KMS-11 (cell line): ENCODE measurements around the gene TLR4.

Source experiments
- H2AFZ ChIP-seq: fragments of 200-600 bp; sonication (generic); 2 replicates; pipeline ENCODE4 v1.6.1; 2016; ENCODE audit warnings: antibody characterized with exemption, mixed run types, low read depth
- H3K27ac ChIP-seq: fragments of 200-600 bp; sonication (generic); 2 replicates; pipeline ENCODE4 v1.6.1; 2016; ENCODE audit warnings: mild to moderate bottlenecking, mixed run types
- H3K27me3 ChIP-seq: fragments of 200-600 bp; sonication (generic); 2 replicates; pipeline ENCODE4 v1.6.1; 2017; ENCODE audit warnings: mild to moderate bottlenecking, low read depth, mixed run types, moderate library complexity; ENCODE audit not compliant: insufficient read depth
- H3K36me3 ChIP-seq: fragments of 200-600 bp; sonication (generic); 2 replicates; pipeline ENCODE4 v1.6.1; 2017; ENCODE audit warnings: mild to moderate bottlenecking, mixed run types; ENCODE audit not compliant: insufficient read depth
- H3K4me1 ChIP-seq: fragments of 200-600 bp; sonication (generic); 2 replicates; pipeline ENCODE4 v1.6.1; 2016; ENCODE audit warnings: mild to moderate bottlenecking, low read depth, mixed run types; ENCODE audit not compliant: poor library complexity, severe bottlenecking
- H3K4me2 ChIP-seq: fragments of 200-600 bp; sonication (generic); 2 replicates; pipeline ENCODE4 v1.7.0; 2016; ENCODE audit warnings: mild to moderate bottlenecking, mixed run types
- H3K4me3 ChIP-seq: fragments of 200-600 bp; sonication (generic); IDR thresholded peaks from 2 replicates; pipeline ENCODE4 v1.6.1; 2017; ENCODE audit warnings: low read depth, low read length, mixed read lengths; ENCODE audit not compliant: insufficient read depth
- H3K79me2 ChIP-seq: fragments of 200-600 bp; sonication (generic); 2 replicates; pipeline ENCODE4 v1.6.1; 2016; ENCODE audit warnings: low read depth, mixed run types; ENCODE audit not compliant: insufficient read depth
- H3K9ac ChIP-seq: fragments of 200-600 bp; sonication (generic); 2 replicates; pipeline ENCODE4 v1.6.1; 2016; ENCODE audit warnings: mild to moderate bottlenecking, mixed run types
- H4K20me1 ChIP-seq: fragments of 200-600 bp; sonication (generic); 2 replicates; pipeline ENCODE4 v1.6.1; 2016; ENCODE audit warnings: mild to moderate bottlenecking, mixed run types; ENCODE audit not compliant: insufficient read depth
- TF ChIP-seq, protein P1 (sequence below): fragments of 200-600 bp; sonication (generic); conservative IDR thresholded peaks from 2 replicates; pipeline ENCODE4 v1.6.1; 2017; ENCODE audit warnings: low read depth, mild to moderate bottlenecking, antibody characterized with exemption, low read length, moderate library complexity, mixed read lengths

Gene TLR4

DNA sequence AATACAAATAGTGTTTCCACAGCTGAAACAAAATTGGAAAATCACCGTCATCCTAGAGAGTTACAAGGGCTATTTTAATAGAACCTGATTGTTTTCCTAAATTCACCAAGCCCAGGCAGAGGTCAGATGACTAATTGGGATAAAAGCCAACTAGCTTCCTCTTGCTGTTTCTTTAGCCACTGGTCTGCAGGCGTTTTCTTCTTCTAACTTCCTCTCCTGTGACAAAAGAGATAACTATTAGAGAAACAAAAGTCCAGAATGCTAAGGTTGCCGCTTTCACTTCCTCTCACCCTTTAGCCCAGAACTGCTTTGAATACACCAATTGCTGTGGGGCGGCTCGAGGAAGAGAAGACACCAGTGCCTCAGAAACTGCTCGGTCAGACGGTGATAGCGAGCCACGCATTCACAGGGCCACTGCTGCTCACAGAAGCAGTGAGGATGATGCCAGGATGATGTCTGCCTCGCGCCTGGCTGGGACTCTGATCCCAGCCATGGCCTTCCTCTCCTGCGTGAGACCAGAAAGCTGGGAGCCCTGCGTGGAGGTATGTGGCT is at the start of gene TLR4:
Gene TLR4, plus strand, starts transcription at position 380 of the 552 bp plus-strand sequence. Its CDS starts 70 bp downstream, at position 450.
- H4K20me1 ChIP-seq: no peaks in the 10 kb centered on the region
- no peaks in the 10 kb centered on the region for H3K27me3 ChIP-seq
- H3K4me2 ChIP-seq: peak within 1 kb of the TSS; percentile 74
- no peaks in the 10 kb centered on the region for H3K36me3 ChIP-seq
- TF ChIP-seq, protein P1, sequence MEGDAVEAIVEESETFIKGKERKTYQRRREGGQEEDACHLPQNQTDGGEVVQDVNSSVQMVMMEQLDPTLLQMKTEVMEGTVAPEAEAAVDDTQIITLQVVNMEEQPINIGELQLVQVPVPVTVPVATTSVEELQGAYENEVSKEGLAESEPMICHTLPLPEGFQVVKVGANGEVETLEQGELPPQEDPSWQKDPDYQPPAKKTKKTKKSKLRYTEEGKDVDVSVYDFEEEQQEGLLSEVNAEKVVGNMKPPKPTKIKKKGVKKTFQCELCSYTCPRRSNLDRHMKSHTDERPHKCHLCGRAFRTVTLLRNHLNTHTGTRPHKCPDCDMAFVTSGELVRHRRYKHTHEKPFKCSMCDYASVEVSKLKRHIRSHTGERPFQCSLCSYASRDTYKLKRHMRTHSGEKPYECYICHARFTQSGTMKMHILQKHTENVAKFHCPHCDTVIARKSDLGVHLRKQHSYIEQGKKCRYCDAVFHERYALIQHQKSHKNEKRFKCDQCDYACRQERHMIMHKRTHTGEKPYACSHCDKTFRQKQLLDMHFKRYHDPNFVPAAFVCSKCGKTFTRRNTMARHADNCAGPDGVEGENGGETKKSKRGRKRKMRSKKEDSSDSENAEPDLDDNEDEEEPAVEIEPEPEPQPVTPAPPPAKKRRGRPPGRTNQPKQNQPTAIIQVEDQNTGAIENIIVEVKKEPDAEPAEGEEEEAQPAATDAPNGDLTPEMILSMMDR: no peak
- H2AFZ ChIP-seq: peak within 1 kb of the TSS; percentile 82
- peaks cover 28% of the 10 kb centered on the region for H3K4me1 ChIP-seq
- peak within 1 kb of the TSS; percentile 36; the same call in 1 of the 2 replicates for H3K9ac ChIP-seq
- no peaks in the 10 kb centered on the region for H3K79me2 ChIP-seq
- H3K4me3 ChIP-seq: no peak within 1 kb of the TSS
- peak within 1 kb of the TSS; percentile 60 for H3K27ac ChIP-seq

DNA sequence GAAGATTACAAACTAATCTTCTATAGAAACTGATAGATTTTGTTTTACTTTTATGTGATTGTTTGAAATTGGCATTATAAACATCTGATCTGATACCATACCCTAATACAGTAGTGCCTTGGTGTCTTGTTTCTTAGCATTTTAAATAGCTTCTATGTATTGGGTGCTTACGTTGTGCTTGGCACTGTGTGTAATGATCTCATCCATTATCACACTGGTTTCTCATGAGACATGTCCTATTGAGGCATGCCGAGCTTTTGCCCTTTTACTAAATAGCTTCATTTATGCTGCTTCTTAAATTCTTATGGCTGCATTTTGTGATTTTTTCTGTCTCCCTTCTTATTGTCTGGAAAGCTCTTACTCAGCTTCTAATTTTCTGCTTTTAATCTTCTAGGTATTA is 48.2 kb upstream of the TLR4 start:
- no peak overlapping the region for H3K4me3 ChIP-seq
- H3K27ac ChIP-seq: no peak overlapping the region
- H3K36me3 ChIP-seq: no peaks in the 10 kb centered on the region
- H3K79me2 ChIP-seq: no peaks in the 10 kb centered on the region
- TF ChIP-seq, protein P1: no peak
- H3K4me2 ChIP-seq: no peak overlapping the region
- no peak overlapping the region for H2AFZ ChIP-seq
- no peaks in the 10 kb centered on the region for H3K27me3 ChIP-seq
- H4K20me1 ChIP-seq: no peaks in the 10 kb centered on the region
- H3K9ac ChIP-seq: no peak overlapping the region
- H3K4me1 ChIP-seq: no peaks in the 10 kb centered on the region

DNA sequence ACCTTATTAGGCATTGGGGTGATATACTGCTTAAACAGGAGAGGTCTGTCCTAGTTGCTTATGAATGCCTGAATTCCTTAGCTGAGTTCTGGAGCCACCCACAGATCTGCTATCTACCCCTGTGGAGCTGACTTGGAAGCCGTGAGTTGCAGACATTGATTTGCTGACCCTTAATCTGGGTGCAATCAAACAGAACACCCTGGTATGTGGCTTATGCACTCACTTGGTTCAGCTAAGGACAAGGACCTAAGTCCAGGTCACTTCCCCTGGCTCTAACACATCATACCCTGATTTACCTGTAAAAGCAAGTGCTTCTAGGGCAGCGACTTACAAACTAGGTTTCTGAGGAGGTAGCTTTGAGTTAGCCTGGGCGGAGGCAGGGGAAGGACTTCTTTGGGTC is 41.6 kb upstream of the TLR4 start:
- Histone ChIP-seq H3K9ac (no peak overlapping the region), H3K27ac (no peak overlapping the region), H4K20me1 (no peaks in the 10 kb centered on the region), H3K4me3 (no peak overlapping the region), H3K27me3 (no peaks in the 10 kb centered on the region), H2AFZ (no peak overlapping the region), H3K4me2 (no peak overlapping the region), H3K36me3 (no peaks in the 10 kb centered on the region), H3K79me2 (no peaks in the 10 kb centered on the region), H3K4me1 (no peaks in the 10 kb centered on the region)
- TF ChIP-seq, protein P1: no peak

DNA sequence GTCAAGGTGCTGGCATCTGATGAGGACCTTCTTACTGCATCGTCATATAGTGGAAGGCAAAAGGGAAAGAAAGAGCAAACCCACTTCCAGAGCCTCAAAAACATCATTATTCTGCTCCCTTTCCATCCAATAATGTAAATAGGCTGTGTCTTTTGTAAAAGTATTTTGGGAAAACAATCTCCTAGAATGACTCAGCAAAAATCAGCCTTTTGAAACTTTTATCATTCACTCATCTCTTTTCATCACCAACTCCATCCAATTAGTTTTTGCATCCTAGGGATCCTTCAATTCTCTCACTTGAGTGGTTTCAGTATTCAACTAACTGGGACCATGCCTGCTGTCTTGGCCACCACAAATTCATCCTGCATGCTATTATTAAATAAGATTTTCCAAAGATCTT is 39.8 kb upstream of the TLR4 start:
- no peak overlapping the region for H3K4me2 ChIP-seq
- H3K9ac ChIP-seq: no peak overlapping the region
- H3K27me3 ChIP-seq: no peaks in the 10 kb centered on the region
- no peaks in the 10 kb centered on the region for H3K36me3 ChIP-seq
- no peaks in the 10 kb centered on the region for H3K4me1 ChIP-seq
- TF ChIP-seq, protein P1: no peak
- no peak overlapping the region for H3K27ac ChIP-seq
- no peaks in the 10 kb centered on the region for H4K20me1 ChIP-seq
- no peak overlapping the region for H2AFZ ChIP-seq
- no peak overlapping the region for H3K4me3 ChIP-seq
- H3K79me2 ChIP-seq: no peaks in the 10 kb centered on the region
